ENCODE results near the gene HEBP2. TPM values are rescaled to one million over a fixed set of nuclear protein-coding genes. Genes with fewer than 3 reads are reported as not detected.

Gene HEBP2
- total and polyA plus RNA-seq, 2 of the 4 experiments (the other 2 are of a cell fraction): 3.9 to 6.1 TPM

- Histone ChIP-seq H3K9me3 (ENCODE audit: control insufficient read depth, insufficient read depth, low read length) (no peaks in the 10 kb centered on the region), H3K27ac (ENCODE audit: insufficient read depth, low read length) (no peak overlapping the region), H3K4ac (ENCODE audit: low read depth, low read length) (no peak overlapping the region), H2BK15ac (ENCODE audit: low read depth, low read length) (no peak overlapping the region), H2BK20ac (ENCODE audit: low read depth, low read length) (no peak overlapping the region), H3K36me3 (ENCODE audit: control insufficient read depth, insufficient read depth, low read length) (no peaks in the 10 kb centered on the region), H3K4me2 (ENCODE audit: low read depth, low read length) (no peak overlapping the region), H4K5ac (ENCODE audit: low read depth, low read length) (no peak overlapping the region), H3K9me1 (ENCODE audit: insufficient read depth, low read length) (no peaks in the 10 kb centered on the region; the same call in 1 of the 2 replicates), H4K20me1 (ENCODE audit: insufficient read depth, low read length) (no peaks in the 10 kb centered on the region), H3K9ac (ENCODE audit: low read depth, low read length) (no peak overlapping the region), H3K27me3 (ENCODE audit: control insufficient read depth, insufficient read depth, low read length) (peaks cover 4% of the 10 kb centered on the region; the same call in 1 of the 2 replicates), H4K8ac (ENCODE audit: low read depth in 2 of 2, low read length in 2 of 2) (no peak overlapping the region), H2AK5ac (ENCODE audit: low read depth, low read length) (no peak overlapping the region), H3K14ac (replicated peaks; ENCODE audit: low read depth, low read length) (no peak overlapping the region), H2AFZ (replicated peaks; ENCODE audit: low read length, poor library complexity) (peak overlapping the region; percentile 4), H3K4me1 (ENCODE audit: control insufficient read depth, insufficient read depth, low read length) (peaks cover 6% of the 10 kb centered on the region), H4K91ac (ENCODE audit: insufficient read depth, low read depth, low read length) (no peak overlapping the region), H2AK9ac (replicated peaks; ENCODE audit: low read depth, low read length, poor library complexity) (no peak overlapping the region), H3K18ac (ENCODE audit: low read depth, low read length) (no peak overlapping the region), H2BK120ac (ENCODE audit: low read depth, low read length) (no peak overlapping the region), H3K23ac (ENCODE audit: low read depth, low read length) (no peak overlapping the region), H2BK5ac (ENCODE audit: low read depth, low read length, poor library complexity, severe bottlenecking) (no peak overlapping the region), H3K79me1 (ENCODE audit: low read depth in 1 of 2, low read length in 2 of 2) (no peaks in the 10 kb centered on the region), H3K4me3 (ENCODE audit: insufficient read depth, low read depth, low read length) (no peak overlapping the region), H3K56ac (ENCODE audit: extremely low read depth, insufficient read depth, low read length) (no peak overlapping the region)
- POLR2A ChIA-PET (ENCODE audit: unreplicated experiment): no interaction called here
- CTCF ChIA-PET: interaction anchor here (0.5 to 1.3 kb wide), 2 partner anchors 281 to 284 kb away, joined by 3 to 5 read pairs; no protein-coding TSS in a partner anchor
- dilution Hi-C loops (cut with HindIII; ENCODE audit: low sequenced_read_pairs, unreplicated experiment): no loop called here
- intact Hi-C loops (cut with micrococcal nuclease): loop anchor here (2.0 kb wide), 1 partner anchor 281 kb away; no protein-coding TSS in a partner anchor
- no peak for TF ChIP-seq CHD1 (IDR thresholded peaks at IDR 0.05; ENCODE audit: low read depth, low read length)
- peak; percentile 61 for TF ChIP-seq CEBPB (IDR thresholded peaks at IDR 0.05; ENCODE audit: low read depth, low read length)
- TF ChIP-seq RFX5 (IDR thresholded peaks at IDR 0.05; ENCODE audit: low read depth, low read length): no peak
- TF ChIP-seq RAD21 (IDR thresholded peaks at IDR 0.05; ENCODE audit: low read length): no peak
- no peak for TF ChIP-seq MAFK (IDR thresholded peaks at IDR 0.05; ENCODE audit: low read depth, low read length)
- TF ChIP-seq RCOR1 (IDR thresholded peaks at IDR 0.05; ENCODE audit: insufficient replicate concordance, low read length): no peak
- TF ChIP-seq SMC3 (IDR thresholded peaks at IDR 0.05; ENCODE audit: low read depth, low read length): no peak
- no peak for TF ChIP-seq NFE2L2 (IDR thresholded peaks at IDR 0.05; ENCODE audit: low read depth, low read length)
- no peak for TF ChIP-seq USF2 (IDR thresholded peaks at IDR 0.05; ENCODE audit: low read depth, low read length)
- peak; percentile 48 for TF ChIP-seq BHLHE40 (IDR thresholded peaks at IDR 0.05; ENCODE audit: low read depth, low read length)
- no peak for TF ChIP-seq CTCF (conservative IDR thresholded peaks at IDR 0.05; ENCODE audit: low read depth, low read length)
- in situ Hi-C loops (cut with MboI; ENCODE audit: low sequenced_read_pairs): no loop called here
- DNase-seq: peak; percentile 32
- no TSS peak for BruUV-seq (replicated peaks)
- ATAC-seq (ENCODE audit: low read depth): peak; percentile 72
- no CpG with 5 or more reads among the region's 8 CpGs for WGBS, 2 experiments (ENCODE audit: extremely low coverage in 2 of 2, insufficient read length in 1 of 2)
These were observed 6.6 kb upstream of the HEBP2 start for GRCh38 chr6:138397128-138398122.
